Measurements from ENCODE around the gene EED.

The EED gene

GRCh38 chr11:86199354-86199753 is 45.2 kb upstream of the EED start:
- TF ChIP-seq CTCF (IDR thresholded peaks at IDR 0.05; ENCODE audit: low read depth, low read length), result no peak
- no peak for DNase-seq (ENCODE audit: extremely low read depth, low read depth)

- DNase-seq (ENCODE audit: extremely low read depth, low read depth), result no peak
- TF ChIP-seq CTCF (IDR thresholded peaks at IDR 0.05; ENCODE audit: low read depth, low read length), result no peak
Measured at GRCh38 chr11:86201371-86201884, 43.1 kb upstream of the EED start.

- DNase-seq (ENCODE audit: extremely low read depth, low read depth), result no peak
- TF ChIP-seq CTCF (IDR thresholded peaks at IDR 0.05; ENCODE audit: low read depth, low read length), result no peak
Measured at GRCh38 chr11:86202013-86202336, 42.6 kb upstream of the EED start.

GRCh38 chr11:86204356-86204755 is 40.2 kb upstream of the EED start:
- TF ChIP-seq CTCF (IDR thresholded peaks at IDR 0.05; ENCODE audit: low read depth, low read length), result no peak
- DNase-seq (ENCODE audit: extremely low read depth, low read depth), result no peak

GRCh38 chr11:86205421-86206336 is 38.9 kb upstream of the EED start:
- no peak for DNase-seq (ENCODE audit: extremely low read depth, low read depth)
- no peak for TF ChIP-seq CTCF (IDR thresholded peaks at IDR 0.05; ENCODE audit: low read depth, low read length)

- DNase-seq (ENCODE audit: extremely low read depth, low read depth), result no peak
- TF ChIP-seq CTCF (IDR thresholded peaks at IDR 0.05; ENCODE audit: low read depth, low read length), result no peak
Measured at GRCh38 chr11:86206337-86206695, 38.2 kb upstream of the EED start.

GRCh38 chr11:86207413-86207812 is 37.1 kb upstream of the EED start:
- no peak for TF ChIP-seq CTCF (IDR thresholded peaks at IDR 0.05; ENCODE audit: low read depth, low read length)
- no peak for DNase-seq (ENCODE audit: extremely low read depth, low read depth)
